Measurements from ENCODE around the gene KIAA1328.

Gene KIAA1328

DNA sequence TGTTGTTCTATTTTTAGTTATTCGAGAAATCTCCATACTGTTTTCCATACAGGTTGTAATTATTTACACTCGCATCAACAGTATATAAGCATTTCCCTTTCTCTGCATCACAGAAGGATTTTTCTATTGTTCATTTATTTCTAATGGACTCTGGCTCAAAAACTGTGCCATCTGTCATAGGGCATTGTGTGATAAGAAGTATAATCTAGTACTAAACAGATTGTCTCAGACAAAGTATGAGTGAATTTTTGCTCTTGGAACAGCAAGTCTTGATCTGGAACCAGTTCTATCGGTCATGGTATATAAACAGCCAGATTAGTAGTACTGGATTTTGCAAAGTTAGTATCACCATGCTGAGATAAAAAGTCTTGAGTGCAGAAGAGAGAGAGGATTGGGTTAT is 145.8 kb downstream of the KIAA1328 start:
- no peak for DNase-seq

DNA sequence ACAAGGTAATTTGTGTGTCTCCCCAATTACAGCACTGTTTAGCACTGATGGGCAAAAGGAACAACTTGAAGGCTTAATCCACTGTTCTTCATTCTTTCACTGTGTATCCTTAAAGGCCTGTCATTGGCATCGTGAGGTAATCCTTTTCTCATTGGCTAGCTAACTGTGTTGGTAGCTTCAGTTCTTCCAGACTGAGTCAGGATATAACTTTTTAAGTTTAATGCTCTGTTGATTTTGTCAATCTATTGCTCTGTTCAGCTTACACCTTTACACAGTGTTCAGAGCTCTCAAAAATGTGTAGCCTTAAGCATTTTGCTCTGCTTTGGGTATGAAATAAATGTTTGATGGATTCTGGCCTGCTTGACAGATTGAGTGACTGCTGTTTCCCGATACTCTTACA is 148.2 kb downstream of the KIAA1328 start:
- DNase-seq: no peak

DNA sequence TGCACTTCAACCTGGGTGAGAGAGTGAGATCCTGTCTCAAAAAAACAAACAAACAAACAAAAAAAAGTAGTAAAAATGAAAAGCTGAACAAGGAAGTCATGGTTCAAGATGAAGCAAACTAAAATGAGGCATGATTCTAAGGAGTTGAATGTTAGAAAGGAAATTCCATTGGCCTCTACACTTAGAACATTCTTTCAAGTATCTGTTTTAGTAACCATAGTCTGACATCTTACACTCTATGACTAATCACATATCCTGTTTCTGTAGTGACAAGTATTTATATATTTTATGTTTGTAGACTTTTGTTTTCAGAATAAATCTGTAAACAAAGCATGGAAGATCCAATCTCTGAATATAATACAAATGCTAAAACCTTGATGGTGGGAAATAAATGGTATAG is 164.1 kb downstream of the KIAA1328 start:
- no peak for DNase-seq

DNA sequence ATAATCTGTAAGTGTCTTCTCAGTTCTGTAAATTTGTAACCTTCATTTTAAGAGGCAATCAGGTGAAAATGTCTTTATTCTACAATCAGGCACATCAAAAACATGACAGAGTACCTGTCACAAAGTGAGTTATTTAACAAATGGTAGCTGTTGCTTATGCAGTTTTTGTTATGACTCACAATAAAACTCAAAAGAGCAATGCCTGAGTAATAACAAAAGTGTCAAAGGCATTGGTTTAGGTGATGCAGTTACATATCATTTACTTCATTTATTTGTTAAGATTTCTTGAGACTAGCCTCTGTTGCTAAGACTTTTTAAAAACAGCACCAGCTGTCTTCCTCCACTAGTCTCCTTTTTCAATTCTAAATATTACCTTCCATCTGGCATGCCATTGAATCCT is 177.8 kb downstream of the KIAA1328 start:
- no peak for DNase-seq

DNA sequence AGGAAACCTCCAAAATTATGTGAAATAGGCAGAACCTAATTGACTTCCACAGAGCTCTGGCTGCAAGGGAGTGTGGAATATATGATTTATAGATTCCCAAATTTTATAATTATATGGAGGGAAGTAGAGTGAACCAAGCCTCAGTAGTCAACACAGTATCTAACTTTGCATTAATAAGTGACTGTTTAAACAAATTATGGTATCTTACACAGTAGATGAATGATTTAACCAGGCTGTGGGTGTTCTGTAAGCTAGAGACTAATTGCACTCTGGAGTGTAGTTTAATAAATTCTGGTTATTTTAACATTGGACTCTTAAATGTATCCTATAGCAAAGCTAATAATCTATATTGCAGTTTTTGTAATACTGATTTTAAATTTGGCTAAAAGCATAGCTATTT is 183.5 kb downstream of the KIAA1328 start:
- DNase-seq: no peak

DNA sequence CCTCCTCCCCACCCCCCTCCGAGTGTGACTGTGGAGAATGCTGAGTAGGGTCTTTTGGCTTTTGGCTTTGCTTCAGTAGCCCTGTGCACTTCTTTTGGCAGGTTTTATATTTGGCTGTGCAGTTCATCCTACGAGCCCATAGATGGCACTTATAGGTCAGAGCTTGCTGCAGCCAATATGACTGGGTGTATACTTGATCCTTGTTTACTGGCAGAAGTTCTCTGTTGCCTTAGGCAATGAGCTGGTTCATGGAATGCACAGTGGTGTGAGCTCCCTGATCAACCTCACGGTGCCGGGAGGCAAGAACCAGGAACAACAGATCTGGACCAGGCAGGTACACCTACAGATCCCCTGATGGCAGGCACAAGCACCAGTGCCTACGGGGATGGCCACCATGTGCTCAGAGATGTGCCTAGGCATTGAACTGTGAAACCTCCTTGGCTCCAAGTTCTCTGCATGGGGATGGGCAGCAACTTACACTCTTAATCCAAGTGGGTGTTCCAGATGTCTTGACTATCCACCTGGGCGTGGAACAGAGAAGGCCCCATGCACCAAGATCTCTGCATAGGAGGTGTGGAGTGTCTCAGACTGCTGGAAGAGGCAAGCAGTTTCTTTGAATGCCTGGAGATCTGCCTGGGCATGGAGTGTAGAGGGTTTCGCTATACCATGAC is 190.4 kb downstream of the KIAA1328 start:
- DNase-seq: no peak

DNA sequence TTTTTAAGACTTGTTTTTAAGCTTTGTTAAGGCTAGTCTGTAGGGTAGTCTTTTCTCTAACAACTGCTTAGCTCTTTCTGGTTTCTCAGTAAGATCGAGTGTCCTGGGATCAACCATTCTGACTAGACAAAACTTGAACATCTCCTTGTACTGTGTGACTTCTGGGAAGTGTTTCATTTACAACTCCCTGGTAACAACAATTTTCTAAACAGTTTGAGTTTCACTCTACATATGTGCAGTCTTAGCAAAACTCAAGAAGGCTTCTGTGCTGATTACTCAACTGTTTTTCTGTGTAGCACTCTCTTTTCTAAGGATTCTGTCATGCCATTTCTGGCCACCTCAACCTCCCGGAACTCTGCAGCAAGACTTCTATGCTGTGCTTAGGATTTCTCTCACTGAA is 204.5 kb downstream of the KIAA1328 start:
- no peak for DNase-seq

DNA sequence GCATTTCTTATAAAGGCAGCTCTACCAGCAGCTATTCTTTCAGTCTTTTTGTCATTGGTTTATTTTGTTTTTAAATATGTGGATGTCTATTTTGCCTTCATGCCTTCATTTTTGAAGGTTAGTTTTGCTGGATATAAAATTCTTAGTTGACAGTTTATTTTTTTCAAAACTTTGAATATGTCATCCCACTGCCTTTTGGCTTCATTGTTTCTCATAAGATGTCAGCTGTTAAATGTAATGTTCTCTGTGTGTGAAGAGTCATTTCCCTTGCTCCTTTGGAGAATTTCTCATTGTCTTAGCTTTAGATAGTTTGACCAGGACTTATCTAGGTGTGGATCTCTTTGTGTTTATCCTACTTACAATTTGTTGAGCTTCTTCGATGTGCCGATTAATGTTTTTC is 213.5 kb downstream of the KIAA1328 start:
- DNase-seq: no peak

DNA sequence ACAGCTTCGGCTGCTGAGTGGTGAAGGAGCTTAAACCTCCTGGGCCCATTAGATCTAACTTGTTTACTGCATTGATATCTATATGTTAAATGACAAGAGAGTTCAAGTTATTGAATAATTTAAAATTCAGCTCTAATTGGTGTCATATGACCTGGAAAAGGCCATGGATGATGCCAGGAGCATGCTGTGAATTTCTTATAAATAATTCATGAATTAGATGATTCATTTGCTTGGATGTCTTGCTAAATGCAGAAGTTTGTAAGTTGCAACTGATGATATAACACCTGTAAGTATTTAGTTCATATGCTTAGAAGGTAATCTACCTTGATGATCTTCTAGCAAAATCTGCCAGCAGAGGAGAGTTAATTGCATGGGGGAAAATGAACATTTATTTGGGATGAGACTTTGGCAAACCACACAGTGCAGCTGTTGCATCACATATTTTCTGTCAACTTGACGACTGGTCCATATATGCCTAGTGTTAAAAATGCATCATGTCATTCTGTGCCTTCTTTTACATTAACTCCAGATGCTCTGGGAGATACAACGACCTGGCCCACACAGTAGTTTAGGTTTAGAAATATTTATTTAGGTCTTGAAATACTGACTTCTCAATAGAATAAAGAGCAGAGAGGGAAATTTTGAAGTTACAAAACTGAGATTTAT is 226.3 kb downstream of the KIAA1328 start:
- DNase-seq: no peak

DNA sequence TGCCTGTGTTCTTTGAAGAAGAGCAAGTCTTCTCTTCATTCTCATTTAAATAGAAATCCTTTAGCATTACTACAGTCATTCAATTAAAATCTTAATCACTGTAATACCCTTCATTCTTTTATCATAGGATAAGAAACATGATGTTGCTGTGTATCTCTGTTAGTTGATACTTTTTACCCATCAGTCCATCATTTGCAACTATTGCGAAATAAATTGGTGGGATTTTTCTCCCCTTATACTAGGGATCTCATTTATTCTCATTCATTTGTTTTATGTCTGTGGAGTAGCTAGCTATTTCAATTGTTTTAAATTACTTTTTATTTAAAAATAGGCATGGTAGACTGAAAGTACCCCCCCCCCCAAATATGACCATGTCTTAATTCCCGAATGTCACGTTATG is 235.3 kb downstream of the KIAA1328 start:
- no peak for DNase-seq

DNA sequence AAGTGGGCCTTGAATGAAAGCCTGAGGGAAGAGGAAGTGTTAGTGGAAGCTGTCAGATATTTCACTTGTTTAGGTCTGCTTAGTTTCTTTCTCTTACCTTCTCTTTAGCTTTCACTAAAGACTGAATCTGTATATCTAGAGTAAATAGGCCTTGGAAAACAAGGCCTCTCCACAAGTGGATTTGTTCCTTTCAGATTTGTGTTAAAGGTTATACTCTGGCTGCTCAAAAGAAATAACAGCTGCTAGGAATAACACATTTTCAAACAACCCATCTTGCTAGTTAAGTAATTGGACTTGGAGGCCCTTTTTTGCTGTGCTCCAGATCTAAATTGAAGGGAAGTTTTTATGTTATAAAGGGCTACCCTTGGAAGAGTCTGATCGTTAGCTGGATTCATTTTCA is 236.3 kb downstream of the KIAA1328 start:
- no peak for DNase-seq

DNA sequence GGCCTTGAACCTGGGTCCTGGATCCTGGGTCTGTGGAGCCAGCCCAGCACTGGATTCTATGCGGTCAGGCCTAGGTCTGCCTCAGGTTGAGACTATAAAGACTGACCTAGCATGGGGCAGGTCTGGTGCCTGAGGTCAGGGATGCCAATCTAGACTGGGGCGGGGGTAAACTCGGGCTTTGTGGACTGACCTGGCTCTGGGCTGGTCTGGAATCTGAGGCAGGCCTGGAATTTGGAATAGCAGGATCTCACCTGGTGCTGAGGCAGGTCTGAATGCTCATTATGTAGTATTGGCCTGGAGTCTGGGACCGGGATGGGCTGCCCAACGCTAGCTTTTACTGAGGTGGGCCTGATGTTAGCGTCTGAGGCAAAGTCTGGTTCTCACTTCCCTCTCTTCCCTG is 256.0 kb downstream of the KIAA1328 start:
- DNase-seq: no peak

DNA sequence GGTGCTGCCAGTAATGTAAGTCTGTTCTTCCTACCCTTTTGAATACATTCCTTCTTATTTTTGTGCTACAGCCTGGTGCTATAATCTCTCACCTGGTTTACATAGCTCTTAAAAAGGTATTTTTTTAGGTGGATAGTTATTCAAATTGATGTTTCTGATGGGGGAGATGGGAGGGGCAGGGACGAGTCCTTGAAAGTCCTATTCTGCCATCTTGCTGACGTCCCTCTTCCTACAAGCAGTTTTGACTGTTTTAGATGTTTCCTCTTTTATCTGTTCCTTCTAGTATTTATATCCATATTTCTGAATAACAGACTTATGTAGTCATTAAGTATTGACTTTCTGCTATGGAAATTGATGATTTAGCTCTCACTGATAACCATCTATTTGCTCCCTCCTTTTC is 256.4 kb downstream of the KIAA1328 start:
- DNase-seq: no peak

DNA sequence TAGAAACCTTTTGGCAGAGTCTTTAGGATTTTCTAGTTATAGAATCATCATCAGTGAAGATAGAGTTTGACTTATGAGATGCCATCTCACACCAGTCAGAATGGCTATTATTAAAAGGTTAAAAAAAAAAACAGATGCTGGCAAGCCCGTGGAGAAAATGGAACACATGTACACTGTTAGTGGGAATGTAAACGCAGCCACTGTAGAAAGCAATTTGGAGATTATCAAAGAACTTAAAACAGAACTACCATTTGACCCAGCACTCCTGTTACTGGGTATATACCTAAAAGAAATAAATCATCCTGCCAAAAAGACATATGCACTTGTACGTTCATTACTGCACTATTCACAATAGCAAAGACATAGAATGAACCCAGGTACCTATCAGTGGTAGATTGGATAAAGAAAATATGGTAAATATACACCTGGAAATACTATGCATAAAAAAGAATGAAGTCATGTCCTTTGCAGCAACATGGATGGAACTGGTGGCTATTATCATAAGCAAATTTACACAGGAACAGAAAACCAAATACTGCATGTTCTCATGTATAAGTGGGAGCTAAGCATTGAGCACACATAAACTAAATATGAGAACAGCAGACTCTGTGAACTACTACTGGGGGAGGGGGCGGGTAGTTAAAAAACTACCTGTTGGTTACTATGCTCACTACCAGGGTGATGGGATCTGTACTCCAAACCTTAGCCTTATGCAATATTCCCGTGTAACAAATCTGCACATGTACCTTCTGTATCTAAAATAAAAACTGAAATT is 279.0 kb downstream of the KIAA1328 start:
- DNase-seq: no peak

DNA sequence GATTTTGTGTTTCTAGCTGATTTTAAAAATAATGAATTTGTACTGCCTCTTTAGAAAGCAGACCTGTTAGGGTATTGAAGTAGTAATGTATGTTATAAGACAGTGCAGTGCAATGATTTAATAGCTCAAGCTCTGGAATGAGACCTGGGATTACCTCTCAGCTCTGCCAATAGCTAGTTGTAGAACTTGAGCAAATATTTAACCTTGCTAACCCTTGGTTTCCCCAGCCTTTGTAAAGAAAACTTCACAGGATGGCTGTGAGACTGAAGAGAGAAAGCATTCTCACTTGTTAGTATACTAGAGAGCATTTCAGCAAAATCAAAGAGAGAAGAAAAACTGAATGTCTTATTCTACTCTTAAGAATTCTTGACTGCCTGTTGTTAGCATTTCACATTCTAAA is 293.9 kb downstream of the KIAA1328 start:
- no peak for DNase-seq

DNA sequence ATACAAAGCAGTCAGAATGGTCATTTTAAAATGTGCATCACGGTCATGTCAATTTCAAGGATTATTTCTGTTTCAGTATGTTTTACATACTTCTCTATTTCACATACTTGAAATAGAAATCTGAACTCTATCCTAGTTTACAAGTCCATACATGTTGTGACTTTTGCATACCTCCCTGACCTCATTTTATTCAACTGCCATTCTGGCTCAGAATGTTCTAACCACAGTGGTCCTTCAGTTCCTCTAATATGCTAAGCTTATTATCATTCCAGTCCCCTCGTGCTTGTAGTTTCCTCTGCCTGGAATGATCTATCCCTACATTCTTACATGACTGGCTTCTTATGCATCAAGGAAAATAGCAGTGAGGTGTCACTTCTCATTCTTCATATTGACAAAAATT is 295.6 kb downstream of the KIAA1328 start:
- no peak for DNase-seq

DNA sequence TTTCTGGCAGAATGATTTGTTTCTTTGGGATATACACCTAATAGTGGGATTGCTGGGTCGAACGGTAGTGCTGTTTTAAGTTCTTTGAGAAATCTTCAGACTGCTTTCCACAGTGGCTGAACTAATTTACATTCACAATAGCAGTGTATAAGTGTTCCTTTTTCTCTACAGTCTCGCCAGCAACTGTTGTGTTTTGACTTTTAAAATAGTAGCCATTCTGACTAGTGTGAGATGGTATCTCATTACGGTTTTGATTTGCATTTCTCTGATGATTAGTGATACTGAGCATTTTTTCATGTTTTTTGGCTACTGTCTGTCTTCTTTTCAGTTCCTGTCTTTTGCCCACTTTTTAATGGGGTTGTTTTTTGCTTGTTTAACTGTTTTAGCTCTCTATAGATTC is 306.2 kb downstream of the KIAA1328 start:
- DNase-seq: no peak

DNA sequence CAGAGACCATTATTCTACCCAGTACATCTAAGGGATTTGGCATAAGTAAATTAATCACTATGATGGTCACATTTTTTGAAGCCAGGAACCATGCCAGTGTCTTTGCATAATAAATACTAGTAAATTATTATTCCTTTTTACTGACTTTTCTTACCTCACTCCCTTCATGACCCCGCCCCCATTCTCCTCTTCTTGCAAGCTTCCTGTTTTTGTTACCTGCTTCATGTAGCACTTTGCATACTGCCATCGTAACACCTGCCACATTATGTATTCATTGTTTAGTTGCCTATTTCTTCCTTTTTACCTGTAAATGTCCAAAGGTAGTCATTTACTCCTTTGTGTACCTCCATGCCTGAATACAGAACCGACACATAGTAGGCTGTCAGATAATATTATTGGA is 309.5 kb downstream of the KIAA1328 start:
- DNase-seq: no peak

DNA sequence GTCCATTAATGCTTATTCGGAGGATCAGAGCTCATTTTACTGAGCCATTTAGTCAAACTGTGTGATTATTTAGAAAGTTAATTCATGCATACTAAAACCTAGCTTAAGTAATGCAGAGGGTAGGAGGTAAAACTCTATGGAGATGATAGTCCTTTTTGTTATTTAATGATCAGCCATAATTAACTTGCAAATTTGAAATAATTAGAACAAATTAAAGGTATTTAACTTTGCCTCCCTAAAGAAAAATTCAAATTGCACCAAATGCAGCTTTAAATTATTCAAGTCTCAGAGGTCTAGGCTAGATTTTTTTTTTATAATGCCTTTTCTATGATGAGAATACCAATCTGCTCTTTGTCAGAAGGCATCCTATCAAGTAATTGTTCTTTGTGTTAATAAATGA is 310.9 kb downstream of the KIAA1328 start:
- no peak for DNase-seq

DNA sequence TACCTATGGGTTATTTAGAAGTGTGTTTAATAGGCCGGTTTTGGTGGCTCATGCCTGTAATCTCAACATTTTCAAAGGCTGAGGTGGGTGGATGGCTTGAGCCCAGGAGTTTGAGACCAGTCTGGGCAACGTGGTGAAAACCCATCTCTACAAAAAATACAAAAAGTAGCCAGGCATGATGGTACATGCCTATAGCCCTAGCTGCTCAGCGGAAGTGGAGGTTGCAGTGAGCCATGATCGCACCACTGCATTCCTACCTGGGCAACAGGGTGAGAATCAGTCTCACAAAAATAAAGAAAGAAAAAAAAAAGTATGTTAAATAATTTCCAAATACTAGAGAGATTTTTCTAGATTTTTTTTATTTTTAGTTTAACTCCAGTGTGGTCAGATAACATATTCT is 316.0 kb downstream of the KIAA1328 start:
- no peak for DNase-seq

DNA sequence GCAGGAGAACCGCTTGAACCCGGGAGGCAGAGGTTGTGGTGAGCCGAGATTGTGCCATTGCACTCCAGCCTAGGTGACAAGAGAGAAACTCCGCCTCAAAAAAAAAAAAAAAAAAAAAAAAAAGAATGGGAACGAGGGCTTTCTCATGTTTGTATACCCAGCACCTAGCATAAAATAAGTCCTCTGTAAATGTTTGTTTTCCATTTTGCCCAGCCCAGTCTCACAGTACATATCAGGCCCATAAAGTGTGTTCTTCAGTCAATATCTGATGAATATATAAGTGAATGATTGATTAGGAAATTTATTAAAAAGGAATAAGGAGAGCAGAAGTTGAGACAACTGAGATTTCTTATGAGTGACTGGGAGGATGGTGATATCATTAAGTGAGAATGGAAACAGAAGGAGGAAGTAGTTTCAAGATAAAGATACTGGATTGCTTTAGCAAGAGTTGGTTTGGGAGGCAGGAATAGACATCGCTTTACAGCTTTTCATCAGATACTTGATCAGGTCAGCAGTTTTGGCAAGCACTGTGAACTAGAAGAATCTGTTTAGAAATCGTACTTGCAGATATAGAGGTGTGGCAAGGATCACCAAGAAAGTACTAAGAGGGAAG is 327.5 kb downstream of the KIAA1328 start:
- DNase-seq: no peak

DNA sequence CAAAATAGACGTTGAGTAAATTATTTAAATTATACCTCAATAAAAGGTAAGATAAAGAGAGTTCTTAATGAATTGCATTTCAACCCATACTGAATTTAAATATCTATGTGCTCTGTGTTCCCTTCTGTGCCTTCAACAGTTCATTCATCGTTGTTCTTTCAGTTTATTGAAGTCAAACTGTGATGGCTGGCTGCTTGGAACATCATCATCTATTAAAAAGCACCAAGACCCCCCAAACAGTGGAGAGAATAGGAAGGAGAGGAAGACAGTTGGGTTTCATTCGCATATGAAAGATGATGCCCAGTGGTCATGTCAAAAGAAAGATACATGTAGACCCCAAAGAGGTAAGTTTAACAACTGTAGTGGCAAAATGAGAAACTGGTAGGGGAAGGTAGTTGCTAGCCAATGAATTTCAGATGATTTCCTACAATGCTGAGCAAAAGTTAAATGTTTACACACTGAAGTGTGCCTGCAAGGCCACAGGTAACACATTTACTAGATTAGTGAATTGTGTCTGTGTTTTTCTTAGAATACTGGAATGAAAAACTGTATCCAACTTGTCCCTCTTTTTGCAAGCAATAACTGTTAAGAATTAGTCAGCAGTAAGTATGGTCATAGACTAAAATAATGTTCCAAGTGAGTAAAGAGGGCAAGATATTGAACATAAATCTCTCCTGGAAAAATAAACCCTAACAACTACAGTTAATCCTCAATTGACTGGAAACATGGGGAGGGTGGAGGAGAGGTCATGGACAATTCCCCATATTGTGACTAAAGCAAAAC is 331.3 kb downstream of the KIAA1328 start:
- DNase-seq: no peak

DNA sequence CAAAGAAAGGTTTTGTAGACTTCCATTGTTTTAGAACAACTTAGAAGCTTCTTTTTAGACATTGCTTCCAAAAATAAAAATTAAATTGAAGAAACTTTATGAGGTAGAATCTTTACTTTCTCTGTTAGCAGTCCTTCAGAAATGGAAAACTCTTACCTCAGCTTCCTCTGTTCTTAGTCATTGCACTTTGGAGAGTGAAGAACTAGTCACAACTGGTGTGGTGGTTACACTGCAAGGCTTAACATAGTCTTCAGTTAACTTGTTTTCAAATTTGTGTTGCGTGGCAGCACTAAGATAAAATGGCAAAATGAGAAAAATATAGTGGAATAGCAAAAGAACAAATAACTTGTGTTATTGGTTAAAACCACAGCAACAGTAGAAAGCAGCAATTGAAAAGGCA is 332.6 kb downstream of the KIAA1328 start:
- no peak for DNase-seq

All from activated CD8-positive, alpha-beta memory T cell treated with anti-CD3 and anti-CD28 coated beads, Interleukin-2, amount 50 U/mL, for 48 hours (primary cell).